Kidney (tissue), 14 donors: ENCODE results near the gene TNRC18. TPM values are rescaled to one million over a fixed set of nuclear protein-coding genes. Genes with fewer than 3 reads are reported as not detected.
A peak's percentile ranks its signal among the peaks of the same experiment; 100 is the strongest.
"Not testable (repeated sequence)": the region's sequence is repeated elsewhere in the genome, so short reads cannot be mapped to it uniquely, and the experiment has no call there.

ENCODE experiments used
- DNase-seq, 5 donors: peaks; one replicate each; pipeline ENCODE4 v3.0.0-alpha.2; 2013 to 2020
- FAIRE-seq: peaks from 2 replicates; lab custom pipeline; 2012; peaks lifted over from hg19 to GRCh38; lab: Jason Lieb, UNC
- H3K27ac ChIP-seq, 2 donors: one replicate each; pipeline ENCODE4 v1.7.0; 2013; ENCODE audit warnings: low read depth in 2 of 2, low read length in 2 of 2, inconsistent platforms in 1 of 2
- H3K27me3 ChIP-seq: one replicate; pipeline ENCODE4 v1.7.1; 2013; ENCODE audit warnings: low read length, inconsistent platforms; ENCODE audit not compliant: control insufficient read depth, insufficient read depth
- H3K36me3 ChIP-seq, 3 donors: one replicate each; pipeline versions ENCODE4 v1.7.0 to v1.7.1; 2013; ENCODE audit warnings: low read length in 3 of 3, control low read depth in 1 of 3, inconsistent platforms in 1 of 3; ENCODE audit not compliant: insufficient read depth in 3 of 3, control insufficient read depth in 2 of 3
- H3K4me1 ChIP-seq, 3 donors: one replicate each; pipeline versions ENCODE4 v1.7.0 to v1.7.1; 2013; ENCODE audit warnings: low read length in 3 of 3, inconsistent platforms in 1 of 3, low read depth in 1 of 3; ENCODE audit not compliant: control insufficient read depth in 2 of 3, insufficient read depth in 2 of 3
- H3K4me3 ChIP-seq, 3 donors: one replicate each; pipeline versions ENCODE4 v1.7.0 to v1.8.1; 2013; ENCODE audit warnings: low read length in 3 of 3, control low read depth in 1 of 3, inconsistent platforms in 1 of 3
- H3K9ac ChIP-seq, 3 donors: one replicate each; pipeline versions ENCODE4 v1.7.0 to v1.7.1; 2013; ENCODE audit warnings: low read length in 3 of 3, control low read depth in 1 of 3, inconsistent platforms in 1 of 3
- H3K9me3 ChIP-seq, 3 donors: one replicate each; pipeline versions ENCODE4 v1.7.0 to v1.7.1; 2013; ENCODE audit warnings: low read length in 3 of 3, control low read depth in 1 of 3, inconsistent platforms in 1 of 3; ENCODE audit not compliant: control insufficient read depth in 2 of 3, insufficient read depth in 1 of 3
- intact Hi-C: fragments of 100-400 bp; cut with DNase I; formaldehyde crosslinking; loops from one replicate; pipeline ENCODE4 v1.11.1; 2022
- polyA plus RNA-seq: library from polyadenylated mRNA; stranded (reverse); fragments of 350-450 nt; fragmentation: Illumina TruSeq; extraction: RNeasy Lipid Tissue Mini Kit (QIAGEN cat#74804); gene quantifications from one replicate; pipeline ENCODE4 v1.2.3, GENCODE V29; 2014; ENCODE audit warnings: low read depth, low replicate concordance; ENCODE audit not compliant: insufficient read depth
- total RNA-seq: library from RNA; stranded (reverse); fragmentation: NEBNext Ultra II Directional; extraction: Animal tissue kit (Norgen Biotek cat#: 25700); gene quantifications from one replicate; pipeline ENCODE4 v1.2.1, GENCODE V29; 2021
- TF ChIP-seq, protein P1 (sequence below): IDR thresholded peaks from 3 replicates; pipeline ENCODE4 v1.5.1; 2012; ENCODE audit warnings: mild to moderate bottlenecking, moderate library complexity, borderline replicate concordance; ENCODE audit not compliant: insufficient read depth; ENCODE audit errors: extremely low read depth
- donor health status: control.
- donor health status: control.
- donor health status: control.
- donor health status: control.
- donor health status: control.
- donor health status: DM: yes; HTN: yes; CAD: no.
- donor health status: Normal renal cell carcinoma (clear cell type).

Gene TNRC18
- total and polyA plus RNA-seq, 2 donors from 2014 or later = 12.5 to 125 TPM

DNA sequence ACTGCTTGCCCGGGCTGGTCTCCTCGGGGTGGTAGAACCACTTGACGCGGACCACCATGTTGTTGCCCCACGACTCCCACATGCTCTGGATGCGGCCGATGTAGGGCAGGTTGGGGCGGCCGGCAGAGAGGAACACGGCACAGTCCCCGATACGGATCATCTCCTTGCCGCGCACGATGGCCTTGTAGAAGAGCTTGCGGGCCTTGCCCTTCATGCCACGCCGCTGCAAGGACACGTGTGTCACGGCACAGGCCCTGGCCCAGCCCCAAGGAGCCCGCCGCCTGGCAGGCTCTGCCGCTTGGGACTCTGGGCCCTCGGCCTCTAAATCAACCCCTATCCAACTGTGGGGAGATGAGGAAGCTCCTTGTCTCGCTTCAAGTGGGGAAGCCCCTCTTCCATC lies 114.5 kb downstream of the TNRC18 start:
- H3K27me3 ChIP-seq = no peaks in the 10 kb centered on the region
- intact Hi-C loops = no loop called here
- no peaks in the 10 kb centered on the region for H3K4me1 ChIP-seq
- no peak for DNase-seq
- no peak overlapping the region for H3K4me3 ChIP-seq
- TF ChIP-seq, protein P1, sequence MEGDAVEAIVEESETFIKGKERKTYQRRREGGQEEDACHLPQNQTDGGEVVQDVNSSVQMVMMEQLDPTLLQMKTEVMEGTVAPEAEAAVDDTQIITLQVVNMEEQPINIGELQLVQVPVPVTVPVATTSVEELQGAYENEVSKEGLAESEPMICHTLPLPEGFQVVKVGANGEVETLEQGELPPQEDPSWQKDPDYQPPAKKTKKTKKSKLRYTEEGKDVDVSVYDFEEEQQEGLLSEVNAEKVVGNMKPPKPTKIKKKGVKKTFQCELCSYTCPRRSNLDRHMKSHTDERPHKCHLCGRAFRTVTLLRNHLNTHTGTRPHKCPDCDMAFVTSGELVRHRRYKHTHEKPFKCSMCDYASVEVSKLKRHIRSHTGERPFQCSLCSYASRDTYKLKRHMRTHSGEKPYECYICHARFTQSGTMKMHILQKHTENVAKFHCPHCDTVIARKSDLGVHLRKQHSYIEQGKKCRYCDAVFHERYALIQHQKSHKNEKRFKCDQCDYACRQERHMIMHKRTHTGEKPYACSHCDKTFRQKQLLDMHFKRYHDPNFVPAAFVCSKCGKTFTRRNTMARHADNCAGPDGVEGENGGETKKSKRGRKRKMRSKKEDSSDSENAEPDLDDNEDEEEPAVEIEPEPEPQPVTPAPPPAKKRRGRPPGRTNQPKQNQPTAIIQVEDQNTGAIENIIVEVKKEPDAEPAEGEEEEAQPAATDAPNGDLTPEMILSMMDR = no peak
- H3K36me3 ChIP-seq = peaks cover 4 to 11% (median 8%) of the 10 kb centered on the region in 3 donors
- no peak for FAIRE-seq
- H3K9ac ChIP-seq = no peak overlapping the region
- no peak overlapping the region for H3K27ac ChIP-seq
- H3K9me3 ChIP-seq = no peaks in the 10 kb centered on the region

DNA sequence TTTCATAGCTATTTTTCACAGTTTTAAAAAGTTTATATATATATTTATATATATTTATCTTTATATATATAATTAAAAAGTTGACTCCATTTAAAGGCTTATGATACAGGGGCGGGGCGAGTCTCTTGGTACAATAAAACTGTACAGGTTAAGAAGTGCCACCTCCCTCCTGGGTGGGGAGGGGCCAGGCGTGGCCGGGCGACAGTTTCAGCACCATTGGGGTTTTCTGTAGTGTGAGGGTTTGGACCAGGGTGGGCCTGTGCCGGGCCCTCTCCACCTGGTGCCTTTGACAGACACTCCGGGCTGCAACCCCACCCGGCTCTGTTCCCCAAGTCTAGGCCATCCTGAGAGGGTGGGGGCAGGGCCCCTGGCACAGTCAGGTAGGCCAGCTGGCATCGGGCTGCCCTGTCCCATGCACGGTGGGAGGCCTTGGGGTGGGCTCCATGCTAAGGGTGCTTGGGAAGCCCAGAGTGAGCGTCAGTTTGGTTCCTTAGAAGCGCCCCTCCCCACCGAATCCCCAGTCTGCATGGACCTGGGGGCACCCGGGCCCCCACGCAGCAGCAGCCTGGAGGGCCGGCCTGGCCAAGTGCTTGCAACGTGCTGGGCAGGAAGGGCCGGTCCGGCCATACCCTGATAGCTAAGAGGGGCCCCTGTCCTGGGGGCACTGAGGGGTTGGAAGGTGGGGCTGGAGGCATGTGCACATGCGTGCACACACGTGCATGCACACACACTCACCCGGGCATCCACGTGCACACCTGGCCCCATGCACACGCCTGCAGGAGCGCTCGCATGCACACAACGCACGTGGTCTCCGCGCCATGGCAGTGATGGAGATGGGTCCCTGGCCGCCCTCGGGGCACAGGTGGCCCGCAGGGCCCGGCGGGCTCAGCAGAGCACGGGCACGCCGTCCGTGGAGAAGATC lies 116.2 kb downstream of the TNRC18 start:
- H3K27ac ChIP-seq, H3K4me3 ChIP-seq, H3K4me1 ChIP-seq, H3K27me3 ChIP-seq, FAIRE-seq, intact Hi-C loops, H3K9me3 ChIP-seq, H3K9ac ChIP-seq, DNase-seq: not testable (repeated sequence)
- H3K36me3 ChIP-seq = peaks cover 4 to 11% (median 8%) of the 10 kb centered on the region in 3 donors

DNA sequence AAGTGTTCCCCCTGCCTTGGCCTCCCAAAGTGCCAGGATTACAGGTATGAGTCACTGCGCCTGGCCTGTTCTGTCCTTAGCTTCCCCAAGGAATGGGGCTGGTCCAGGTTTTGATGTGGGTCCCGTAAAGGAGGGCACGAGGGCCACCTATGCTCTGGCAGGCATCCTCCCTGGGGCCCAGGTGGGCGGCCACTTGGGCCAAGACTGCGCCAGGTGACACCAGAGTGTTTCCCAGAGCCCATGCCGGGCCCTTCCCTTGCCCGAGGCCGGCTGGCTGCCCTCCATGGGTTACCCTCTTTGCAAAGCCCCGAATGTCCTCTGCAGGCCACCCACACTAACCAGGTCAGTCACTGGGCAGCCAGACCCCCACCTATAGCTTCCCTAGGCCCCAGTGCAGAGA lies 118.6 kb downstream of the TNRC18 start:
- H3K36me3 ChIP-seq, H3K4me3 ChIP-seq, H3K27me3 ChIP-seq, FAIRE-seq, H3K9me3 ChIP-seq, intact Hi-C loops, H3K27ac ChIP-seq, H3K4me1 ChIP-seq, H3K9ac ChIP-seq: not testable (repeated sequence)
- peak in 1 of 5 donors; percentile 27 for DNase-seq

DNA sequence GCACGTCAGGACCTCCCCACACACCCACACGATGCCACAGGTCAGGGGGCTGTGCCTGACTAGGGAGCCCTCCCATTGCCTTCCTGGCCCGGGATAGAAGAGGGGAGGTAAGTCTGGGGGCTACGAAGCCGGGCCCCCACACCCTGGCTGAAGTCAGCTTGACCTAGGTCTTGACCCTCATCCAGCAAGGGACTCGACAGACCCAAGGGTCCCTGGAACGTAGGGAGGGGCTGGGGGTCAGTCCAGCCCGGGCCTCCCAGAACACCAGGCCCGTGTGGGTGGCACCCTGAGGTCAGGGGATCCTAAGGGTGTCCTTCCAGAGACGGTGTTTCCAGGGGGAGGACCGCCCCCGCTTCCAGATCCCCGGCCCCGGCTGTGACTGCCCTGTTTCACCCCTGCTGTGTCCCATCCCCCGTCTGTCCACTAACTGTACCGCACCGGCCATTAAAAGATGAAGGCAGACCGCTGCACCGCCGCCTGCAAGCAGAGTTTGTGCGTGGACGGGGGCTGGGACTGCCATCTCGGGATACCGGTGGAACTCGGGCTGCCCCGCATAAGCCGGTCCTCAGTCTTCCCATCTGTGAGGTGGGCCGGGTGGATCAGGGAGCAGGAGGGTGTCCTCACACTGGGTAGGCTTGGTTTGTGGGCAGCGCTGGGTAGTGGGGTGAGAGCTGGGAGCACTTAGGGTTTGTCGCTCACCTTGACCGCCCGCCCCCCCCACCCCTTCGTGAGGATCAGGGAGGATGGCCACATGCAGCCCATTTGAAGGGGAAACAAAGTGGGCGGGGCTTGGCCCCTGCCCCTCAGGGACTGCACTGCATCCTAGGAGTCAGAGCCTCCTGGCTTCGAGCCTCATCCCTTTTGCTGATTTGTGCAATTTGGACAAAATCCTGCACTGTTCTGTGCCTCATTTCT lies 119.8 kb downstream of the TNRC18 start:
- Histone ChIP-seq H3K4me1 (no peaks in the 10 kb centered on the region), H3K27me3 (no peaks in the 10 kb centered on the region), H3K9me3 (no peaks in the 10 kb centered on the region), H3K9ac (no peak overlapping the region), H3K4me3 (no peak overlapping the region), H3K27ac (no peak overlapping the region), H3K36me3 (peaks cover 0 to 2% (median 0%) of the 10 kb centered on the region in 3 donors)
- intact Hi-C loops = no loop called here
- TF ChIP-seq, protein P1 = no peak
- DNase-seq = no peak
- no peak for FAIRE-seq
